Measurements from ENCODE around the gene SLC35G4.
"Not testable (repeated sequence)": the region's sequence is repeated elsewhere in the genome, so short reads cannot be mapped to it uniquely, and the experiment has no call there.

Gene SLC35G4

GRCh38 chr18:11609488-11609887 is at the start of gene SLC35G4:
Gene SLC35G4, plus strand, starts transcription at chr18:11609596. Its CDS starts 0 bp downstream, at chr18:11609596.
- not testable (repeated sequence) for ATAC-seq (ENCODE audit: low read depth); H3K4me3 ChIP-seq (ENCODE audit: severe bottlenecking); H3K27ac ChIP-seq (ENCODE audit: poor library complexity, severe bottlenecking); H3K4me1 ChIP-seq (ENCODE audit: insufficient read depth, poor library complexity, severe bottlenecking); DNase-seq (ENCODE audit: low spot score); H3K36me3 ChIP-seq (ENCODE audit: low read depth); H3K27me3 ChIP-seq (ENCODE audit: insufficient read depth, poor library complexity, severe bottlenecking); H3K9me3 ChIP-seq (ENCODE audit: severe bottlenecking)

GRCh38 chr18:11561293-11561692 is 48.1 kb upstream of the SLC35G4 start:
- Histone ChIP-seq H3K4me3 (ENCODE audit: severe bottlenecking) (no peak overlapping the region), H3K4me1 (ENCODE audit: insufficient read depth, poor library complexity, severe bottlenecking) (no peaks in the 10 kb centered on the region), H3K9me3 (ENCODE audit: severe bottlenecking) (no peaks in the 10 kb centered on the region), H3K36me3 (ENCODE audit: low read depth) (no peaks in the 10 kb centered on the region), H3K27me3 (ENCODE audit: insufficient read depth, poor library complexity, severe bottlenecking) (peaks cover 7% of the 10 kb centered on the region), H3K27ac (ENCODE audit: poor library complexity, severe bottlenecking) (no peak overlapping the region)
- no peak for ATAC-seq (ENCODE audit: low read depth)
- TF ChIP-seq CTCF (IDR thresholded peaks at IDR 0.05; ENCODE audit: poor library complexity, severe bottlenecking): no peak
- DNase-seq (ENCODE audit: low spot score): no peak

GRCh38 chr18:11565716-11566115 is 43.7 kb upstream of the SLC35G4 start:
- Histone ChIP-seq H3K27ac (ENCODE audit: poor library complexity, severe bottlenecking) (no peak overlapping the region), H3K36me3 (ENCODE audit: low read depth) (no peaks in the 10 kb centered on the region), H3K27me3 (ENCODE audit: insufficient read depth, poor library complexity, severe bottlenecking) (peaks cover 7% of the 10 kb centered on the region), H3K4me3 (ENCODE audit: severe bottlenecking) (no peak overlapping the region), H3K4me1 (ENCODE audit: insufficient read depth, poor library complexity, severe bottlenecking) (no peaks in the 10 kb centered on the region), H3K9me3 (ENCODE audit: severe bottlenecking) (no peaks in the 10 kb centered on the region)
- ATAC-seq (ENCODE audit: low read depth): no peak
- no peak for DNase-seq (ENCODE audit: low spot score)
- TF ChIP-seq CTCF (IDR thresholded peaks at IDR 0.05; ENCODE audit: poor library complexity, severe bottlenecking): no peak

- DNase-seq (ENCODE audit: low spot score) (no peak), ATAC-seq (ENCODE audit: low read depth) (no peak)
- no peaks in the 10 kb centered on the region for H3K9me3 ChIP-seq (ENCODE audit: severe bottlenecking)
- peaks cover 5% of the 10 kb centered on the region for H3K27me3 ChIP-seq (ENCODE audit: insufficient read depth, poor library complexity, severe bottlenecking)
- no peaks in the 10 kb centered on the region for H3K4me1 ChIP-seq (ENCODE audit: insufficient read depth, poor library complexity, severe bottlenecking)
- no peaks in the 10 kb centered on the region for H3K36me3 ChIP-seq (ENCODE audit: low read depth)
- TF ChIP-seq CTCF (IDR thresholded peaks at IDR 0.05; ENCODE audit: poor library complexity, severe bottlenecking): no peak
- no peak overlapping the region for H3K27ac ChIP-seq (ENCODE audit: poor library complexity, severe bottlenecking)
- H3K4me3 ChIP-seq (ENCODE audit: severe bottlenecking): no peak overlapping the region
Observed at GRCh38 chr18:11566236-11566965, 43.0 kb upstream of the SLC35G4 start.

GRCh38 chr18:11567396-11567795 is 42.0 kb upstream of the SLC35G4 start:
- H3K36me3 ChIP-seq (ENCODE audit: low read depth): no peaks in the 10 kb centered on the region
- no peaks in the 10 kb centered on the region for H3K4me1 ChIP-seq (ENCODE audit: insufficient read depth, poor library complexity, severe bottlenecking)
- peaks cover 5% of the 10 kb centered on the region for H3K27me3 ChIP-seq (ENCODE audit: insufficient read depth, poor library complexity, severe bottlenecking)
- no peaks in the 10 kb centered on the region for H3K9me3 ChIP-seq (ENCODE audit: severe bottlenecking)
- ATAC-seq (ENCODE audit: low read depth) (no peak), DNase-seq (ENCODE audit: low spot score) (no peak)
- H3K27ac ChIP-seq (ENCODE audit: poor library complexity, severe bottlenecking): no peak overlapping the region
- no peak for TF ChIP-seq CTCF (IDR thresholded peaks at IDR 0.05; ENCODE audit: poor library complexity, severe bottlenecking)
- H3K4me3 ChIP-seq (ENCODE audit: severe bottlenecking): no peak overlapping the region

Measured in RWPE2 (cell line).